Measurements from ENCODE around the gene LSAMP. TPM values are rescaled to one million over a fixed set of nuclear protein-coding genes. Genes with fewer than 3 reads are reported as not detected.

Gene LSAMP
- total RNA-seq, 4 donors from 2014 or later, result 1.1 to 3.5 (median 2.0) TPM

GRCh38 chr3:116181159-116181558 lies 264.1 kb downstream of the LSAMP start:
- H3K4me3 ChIP-seq (ENCODE audit: low read depth, poor library complexity, severe bottlenecking), result no peak overlapping the region
- TF ChIP-seq POLR2A (IDR thresholded peaks at IDR 0.05), result no peak
- no peak for TF ChIP-seq CTCF (IDR thresholded peaks at IDR 0.05)
- intact Hi-C loops (cut with DNase I; ENCODE audit: low total_unique reads), result no loop called here
- DNase-seq (ENCODE audit: low spot score in 2 of 2), result no peak

GRCh38 chr3:116179091-116179490 lies 266.2 kb downstream of the LSAMP start:
- TF ChIP-seq CTCF (IDR thresholded peaks at IDR 0.05) (no peak), POLR2A (IDR thresholded peaks at IDR 0.05) (no peak)
- H3K4me3 ChIP-seq (ENCODE audit: low read depth, poor library complexity, severe bottlenecking), result no peak overlapping the region
- intact Hi-C loops (cut with DNase I; ENCODE audit: low total_unique reads), result no loop called here
- WGBS, 2 donors, result 75 to 79% methylated on average over 1 of the region's 1 CpG
- no peak for DNase-seq (ENCODE audit: low spot score in 2 of 2)

- no peak for TF ChIP-seq POLR2A (IDR thresholded peaks at IDR 0.05)
- intact Hi-C loops (cut with DNase I; ENCODE audit: low total_unique reads), result no loop called here
- no peak for DNase-seq (ENCODE audit: low spot score in 2 of 2)
- no peak overlapping the region for H3K4me3 ChIP-seq (ENCODE audit: low read depth, poor library complexity, severe bottlenecking)
- WGBS, 2 donors, result 32 to 43% methylated on average over 1 of the region's 1 CpG
These were observed 268.2 kb downstream of the LSAMP start for GRCh38 chr3:116176974-116177555.

GRCh38 chr3:116166121-116166520 lies 279.2 kb downstream of the LSAMP start:
- no peak for DNase-seq (ENCODE audit: low spot score in 2 of 2)
- no peak overlapping the region for H3K4me3 ChIP-seq (ENCODE audit: low read depth, poor library complexity, severe bottlenecking)
- TF ChIP-seq CTCF (IDR thresholded peaks at IDR 0.05) (no peak), POLR2A (IDR thresholded peaks at IDR 0.05) (no peak)
- intact Hi-C loops (cut with DNase I; ENCODE audit: low total_unique reads), result no loop called here

GRCh38 chr3:116165641-116166040 lies 279.6 kb downstream of the LSAMP start:
- no peak for DNase-seq (ENCODE audit: low spot score in 2 of 2)
- no peak overlapping the region for H3K4me3 ChIP-seq (ENCODE audit: low read depth, poor library complexity, severe bottlenecking)
- intact Hi-C loops (cut with DNase I; ENCODE audit: low total_unique reads), result no loop called here
- TF ChIP-seq POLR2A (IDR thresholded peaks at IDR 0.05) (no peak), CTCF (IDR thresholded peaks at IDR 0.05) (no peak)

- no peak for DNase-seq (ENCODE audit: low spot score in 2 of 2)
- intact Hi-C loops (cut with DNase I; ENCODE audit: low total_unique reads), result no loop called here
- no peak for TF ChIP-seq POLR2A (IDR thresholded peaks at IDR 0.05)
- TF ChIP-seq CTCF (IDR thresholded peaks at IDR 0.05), result no peak
- 89 to 93% methylated on average over 2 of the region's 2 CpGs for WGBS, 2 donors
- no peak overlapping the region for H3K4me3 ChIP-seq (ENCODE audit: low read depth, poor library complexity, severe bottlenecking)
These were observed 280.2 kb downstream of the LSAMP start for GRCh38 chr3:116165135-116165534.

Measured in lower leg skin (tissue), 4 donors.